ENCODE measurements around the gene NTRK2.
A peak's percentile ranks its signal among the peaks of the same experiment; 100 is the strongest.

GRCh38 chr9:84667571-84668195 lies 1.8 kb upstream of the NTRK2 start:
- TF ChIP-seq CTCF (IDR thresholded peaks at IDR 0.05 in 4 of 5, conservative IDR thresholded peaks at IDR 0.05 in 1 of 5): peak in 2 of 5 experiments; percentile 10 to 30
- TF ChIP-seq POLR2A (IDR thresholded peaks at IDR 0.05): no peak
